Measurements from ENCODE around the gene SLC35F3. TPM values are rescaled to one million over a fixed set of nuclear protein-coding genes. Genes with fewer than 3 reads are reported as not detected.

The SLC35F3 gene
- total RNA-seq, 1 donor from 2014 or later: 0.25 TPM

DNA sequence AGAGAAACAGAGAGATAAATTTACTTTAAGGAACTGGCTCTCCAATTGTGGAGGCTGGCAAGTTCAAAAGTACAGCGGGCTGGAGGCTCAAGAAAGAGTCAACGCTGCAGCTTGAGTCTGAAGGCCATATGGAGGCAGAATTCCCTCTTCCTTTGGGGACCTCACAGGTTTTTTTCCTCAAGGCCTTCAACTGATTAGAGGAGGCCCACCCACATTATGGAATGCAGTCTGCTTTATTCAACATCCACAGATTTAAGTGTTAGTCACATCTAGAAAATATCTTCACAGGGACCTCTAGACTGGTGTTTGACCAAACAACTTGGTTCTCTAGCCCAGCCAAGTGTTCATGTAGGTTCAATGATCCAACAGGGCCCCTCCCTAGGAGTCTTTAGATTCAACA, 117.8 kb downstream of the SLC35F3 start:
- Mint-ChIP-seq H3K4me1 (no peaks in the 10 kb centered on the region), H3K4me3 (no peak overlapping the region), H3K36me3 (no peaks in the 10 kb centered on the region), H3K9me3 (peaks cover 4% of the 10 kb centered on the region), H3K27me3 (ENCODE audit: low read depth) (peaks cover 47% of the 10 kb centered on the region), H3K27ac (no peak overlapping the region)
- DNase-seq (ENCODE audit: low spot score in 2 of 2, unreplicated experiment in 2 of 2): no peak
- TF ChIP-seq, protein P1, sequence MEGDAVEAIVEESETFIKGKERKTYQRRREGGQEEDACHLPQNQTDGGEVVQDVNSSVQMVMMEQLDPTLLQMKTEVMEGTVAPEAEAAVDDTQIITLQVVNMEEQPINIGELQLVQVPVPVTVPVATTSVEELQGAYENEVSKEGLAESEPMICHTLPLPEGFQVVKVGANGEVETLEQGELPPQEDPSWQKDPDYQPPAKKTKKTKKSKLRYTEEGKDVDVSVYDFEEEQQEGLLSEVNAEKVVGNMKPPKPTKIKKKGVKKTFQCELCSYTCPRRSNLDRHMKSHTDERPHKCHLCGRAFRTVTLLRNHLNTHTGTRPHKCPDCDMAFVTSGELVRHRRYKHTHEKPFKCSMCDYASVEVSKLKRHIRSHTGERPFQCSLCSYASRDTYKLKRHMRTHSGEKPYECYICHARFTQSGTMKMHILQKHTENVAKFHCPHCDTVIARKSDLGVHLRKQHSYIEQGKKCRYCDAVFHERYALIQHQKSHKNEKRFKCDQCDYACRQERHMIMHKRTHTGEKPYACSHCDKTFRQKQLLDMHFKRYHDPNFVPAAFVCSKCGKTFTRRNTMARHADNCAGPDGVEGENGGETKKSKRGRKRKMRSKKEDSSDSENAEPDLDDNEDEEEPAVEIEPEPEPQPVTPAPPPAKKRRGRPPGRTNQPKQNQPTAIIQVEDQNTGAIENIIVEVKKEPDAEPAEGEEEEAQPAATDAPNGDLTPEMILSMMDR (IDR thresholded peaks at IDR 0.05; ENCODE audit: unreplicated experiment): no peak

GRCh38 chr1:234039603-234040002, 135.1 kb downstream of the SLC35F3 start:
- Mint-ChIP-seq H3K27ac (no peak overlapping the region), H3K4me3 (no peak overlapping the region), H3K9me3 (peaks cover 8% of the 10 kb centered on the region), H3K4me1 (no peaks in the 10 kb centered on the region), H3K27me3 (ENCODE audit: low read depth) (peaks cover 65% of the 10 kb centered on the region), H3K36me3 (no peaks in the 10 kb centered on the region)
- TF ChIP-seq, protein P1 (IDR thresholded peaks at IDR 0.05; ENCODE audit: unreplicated experiment): no peak
- no peak for DNase-seq (ENCODE audit: low spot score in 2 of 2, unreplicated experiment in 2 of 2)

DNA sequence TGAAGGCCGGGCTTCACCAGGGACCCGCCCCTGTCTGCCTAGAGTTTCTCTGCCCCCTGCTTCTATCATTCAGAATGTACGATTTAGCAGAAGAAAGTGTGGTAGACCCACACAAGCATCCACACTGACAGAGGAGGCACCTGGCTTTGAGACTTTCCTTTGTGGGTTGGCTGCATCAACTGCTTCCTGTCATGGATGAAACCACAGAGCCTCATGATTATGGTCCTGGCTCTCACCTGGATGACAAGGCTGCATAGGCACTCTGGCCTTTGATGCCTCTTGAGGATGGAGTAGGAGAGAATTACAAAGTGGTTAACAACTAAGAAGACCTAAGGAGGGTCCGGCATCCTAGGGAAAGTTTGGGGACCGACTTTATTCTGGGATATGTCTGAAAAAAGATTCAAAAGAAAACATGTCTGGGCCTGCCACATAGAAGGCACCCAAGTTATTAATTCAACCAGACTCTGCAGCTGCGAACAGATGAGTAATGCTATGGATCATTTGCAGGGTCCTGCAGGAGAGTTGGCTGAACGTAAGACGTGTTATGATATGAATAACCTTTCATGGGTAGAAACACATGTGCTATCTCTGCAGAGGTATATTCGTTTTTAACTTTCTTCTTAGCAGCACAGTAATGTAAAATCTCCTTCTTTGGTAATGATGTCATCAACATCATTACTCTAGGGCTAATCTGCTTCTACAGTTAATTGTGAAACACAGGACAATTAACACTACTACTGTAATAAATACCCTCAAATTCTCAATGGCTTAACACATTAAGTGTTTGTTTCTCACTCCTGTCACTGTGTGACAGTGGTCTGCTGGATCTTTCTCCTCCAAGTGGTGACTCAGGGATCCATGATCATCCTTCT, 136.2 kb downstream of the SLC35F3 start:
- H3K27ac Mint-ChIP-seq: no peak overlapping the region
- no peak overlapping the region for H3K4me3 Mint-ChIP-seq
- DNase-seq (ENCODE audit: low spot score in 2 of 2, unreplicated experiment in 2 of 2): no peak
- TF ChIP-seq, protein P1 (IDR thresholded peaks at IDR 0.05; ENCODE audit: unreplicated experiment): no peak
- peaks cover 10% of the 10 kb centered on the region for H3K9me3 Mint-ChIP-seq
- H3K27me3 Mint-ChIP-seq (ENCODE audit: low read depth): peaks cover 57% of the 10 kb centered on the region
- no peaks in the 10 kb centered on the region for H3K36me3 Mint-ChIP-seq
- H3K4me1 Mint-ChIP-seq: no peaks in the 10 kb centered on the region

DNA sequence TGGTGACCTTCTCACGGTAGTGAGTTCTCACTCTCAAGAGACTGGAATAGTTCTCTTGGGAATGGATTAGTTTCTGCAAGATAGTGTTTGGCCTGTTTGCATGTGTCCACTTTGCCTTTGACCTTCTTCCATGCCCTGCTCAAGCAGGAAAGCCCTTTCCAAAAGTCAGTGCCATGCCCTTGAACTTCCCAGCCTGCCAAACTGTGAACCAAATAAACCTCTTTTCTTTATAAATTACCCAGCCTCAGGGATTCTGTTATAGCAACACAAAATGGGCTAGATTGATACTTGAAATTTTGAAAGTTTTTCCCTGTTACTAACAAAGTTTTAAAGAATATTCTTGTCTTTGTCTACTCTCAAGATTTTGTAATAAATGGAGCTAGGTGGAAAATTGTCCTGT, 139.6 kb downstream of the SLC35F3 start:
- Mint-ChIP-seq H3K27me3 (ENCODE audit: low read depth) (peaks cover 57% of the 10 kb centered on the region), H3K36me3 (no peaks in the 10 kb centered on the region), H3K4me1 (no peaks in the 10 kb centered on the region), H3K4me3 (no peak overlapping the region), H3K27ac (no peak overlapping the region), H3K9me3 (peaks cover 25% of the 10 kb centered on the region)
- TF ChIP-seq, protein P1 (IDR thresholded peaks at IDR 0.05; ENCODE audit: unreplicated experiment): no peak
- DNase-seq (ENCODE audit: low spot score in 2 of 2, unreplicated experiment in 2 of 2): no peak

DNA sequence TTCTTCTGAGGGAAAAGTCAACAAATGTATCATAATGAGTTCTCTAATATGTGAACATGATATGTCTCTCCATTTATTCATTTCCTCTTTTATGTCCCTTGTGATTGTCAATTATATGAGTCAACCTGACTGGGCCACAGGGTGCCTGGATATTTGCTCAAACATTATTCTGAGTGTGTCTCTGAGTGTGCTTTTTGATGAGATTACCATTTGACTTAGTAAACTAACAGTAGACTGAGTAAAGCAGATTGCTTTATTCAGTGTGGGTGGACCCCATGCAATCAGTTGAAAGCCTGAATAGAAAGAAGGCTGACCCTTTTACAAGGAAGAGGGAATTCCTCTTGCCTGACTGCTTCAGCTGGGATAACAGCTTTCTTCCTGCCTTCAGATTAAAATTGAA, 142.6 kb downstream of the SLC35F3 start:
- TF ChIP-seq, protein P1 (IDR thresholded peaks at IDR 0.05; ENCODE audit: unreplicated experiment): no peak
- peaks cover 40% of the 10 kb centered on the region for H3K27me3 Mint-ChIP-seq (ENCODE audit: low read depth)
- no peak for DNase-seq (ENCODE audit: low spot score in 2 of 2, unreplicated experiment in 2 of 2)
- H3K4me1 Mint-ChIP-seq: no peaks in the 10 kb centered on the region
- no peak overlapping the region for H3K27ac Mint-ChIP-seq
- H3K36me3 Mint-ChIP-seq: no peaks in the 10 kb centered on the region
- H3K9me3 Mint-ChIP-seq: peaks cover 35% of the 10 kb centered on the region
- H3K4me3 Mint-ChIP-seq: no peak overlapping the region
